ENCODE measurements around the gene PLEKHO2. TPM values are rescaled to one million over a fixed set of nuclear protein-coding genes. Genes with fewer than 3 reads are reported as not detected.

Gene PLEKHO2
- total RNA-seq, 6 donors from 2014 or later, result 21.9 to 83.0 (median 51.3) TPM

GRCh38 chr15:64884679-64885078 is 43.0 kb downstream of the PLEKHO2 start:
- peak overlapping the region in 1 of 4 donors; percentile 82 for H3K27ac ChIP-seq
- no peaks in the 10 kb centered on the region for H3K9me3 ChIP-seq
- H3K4me3 ChIP-seq, result no peak overlapping the region
- no peaks in the 10 kb centered on the region for H3K36me3 ChIP-seq
- DNase-seq, result no peak
- 79 to 84% methylated on average over 5 of the region's 5 CpGs for WGBS, 2 donors
- no peak for ATAC-seq (ENCODE audit: low FRiP score in 2 of 2)
- peaks cover 13 to 25% (median 18%) of the 10 kb centered on the region in 4 donors for H3K4me1 ChIP-seq
- H3K27me3 ChIP-seq, result no peaks in the 10 kb centered on the region
- TF ChIP-seq CTCF (IDR thresholded peaks at IDR 0.05), result no peak
- no peak for TF ChIP-seq POLR2A (IDR thresholded peaks at IDR 0.05)
- no peak for TF ChIP-seq EP300 (IDR thresholded peaks at IDR 0.05)
- TF ChIP-seq POLR2AphosphoS5 (IDR thresholded peaks at IDR 0.05), result no peak

GRCh38 chr15:64888336-64888735 is 46.6 kb downstream of the PLEKHO2 start:
- Histone ChIP-seq H3K27me3 (no peaks in the 10 kb centered on the region), H3K27ac (no peak overlapping the region), H3K9me3 (no peaks in the 10 kb centered on the region), H3K4me1 (peaks cover 23 to 29% (median 25%) of the 10 kb centered on the region in 4 donors), H3K4me3 (no peak overlapping the region), H3K36me3 (no peaks in the 10 kb centered on the region)
- TF ChIP-seq POLR2AphosphoS5 (IDR thresholded peaks at IDR 0.05) (no peak), POLR2A (IDR thresholded peaks at IDR 0.05) (no peak), CTCF (IDR thresholded peaks at IDR 0.05) (no peak), EP300 (IDR thresholded peaks at IDR 0.05) (no peak)
- DNase-seq (no peak), ATAC-seq (ENCODE audit: low FRiP score in 2 of 2) (no peak)
- WGBS, 2 donors, result 89 to 91% methylated on average over 4 to 5 of the region's 6 CpGs

- no peaks in the 10 kb centered on the region for H3K27me3 ChIP-seq
- no peak for TF ChIP-seq EP300 (IDR thresholded peaks at IDR 0.05)
- TF ChIP-seq POLR2A (IDR thresholded peaks at IDR 0.05), result no peak
- TF ChIP-seq POLR2AphosphoS5 (IDR thresholded peaks at IDR 0.05), result no peak
- TF ChIP-seq CTCF (IDR thresholded peaks at IDR 0.05), result no peak
- H3K27ac ChIP-seq, result peak overlapping the region; percentile 19 to 97 (median 94)
- peaks cover 43 to 50% (median 45%) of the 10 kb centered on the region in 4 donors for H3K4me1 ChIP-seq
- ATAC-seq (ENCODE audit: low FRiP score in 2 of 2) (no peak), DNase-seq (no peak)
- H3K36me3 ChIP-seq, result no peaks in the 10 kb centered on the region
- no peaks in the 10 kb centered on the region for H3K9me3 ChIP-seq
- H3K4me3 ChIP-seq, result no peak overlapping the region
Measured at GRCh38 chr15:64891561-64891960, 49.8 kb downstream of the PLEKHO2 start.

- Histone ChIP-seq H3K27ac (peak overlapping the region; percentile 87 to 97 (median 94)), H3K9me3 (no peaks in the 10 kb centered on the region), H3K36me3 (no peaks in the 10 kb centered on the region), H3K27me3 (no peaks in the 10 kb centered on the region), H3K4me1 (peaks cover 56 to 63% (median 59%) of the 10 kb centered on the region in 4 donors), H3K4me3 (no peak overlapping the region)
- DNase-seq, result no peak
- TF ChIP-seq POLR2A (IDR thresholded peaks at IDR 0.05) (no peak), EP300 (IDR thresholded peaks at IDR 0.05) (peak in 1 of 4 donors; percentile 39), POLR2AphosphoS5 (IDR thresholded peaks at IDR 0.05) (peak in 1 of 2 donors; percentile 10), CTCF (IDR thresholded peaks at IDR 0.05) (no peak)
- ATAC-seq (ENCODE audit: low FRiP score in 2 of 2), result no peak
- WGBS, 2 donors, result 81 to 86% methylated on average over 8 of the region's 8 CpGs
Measured at GRCh38 chr15:64892847-64893403, 51.2 kb downstream of the PLEKHO2 start.
